Measurements from ENCODE around the gene CCDC71.

Gene CCDC71

GRCh38 chr3:49158103-49158709, 7.9 kb downstream of the CCDC71 start:
- Histone ChIP-seq H3K4me1 (ENCODE audit: control insufficient read depth, insufficient read depth, low read length, poor library complexity, severe bottlenecking) (no peaks in the 10 kb centered on the region), H3K4me3 (ENCODE audit: insufficient read depth, low read depth, low read length, poor library complexity, severe bottlenecking) (no peak overlapping the region), H3K9me3 (ENCODE audit: control insufficient read depth, low read length) (no peaks in the 10 kb centered on the region), H3K27ac (ENCODE audit: insufficient read depth, low read length, poor library complexity, severe bottlenecking) (no peak overlapping the region), H3K27me3 (replicated peaks; ENCODE audit: control insufficient read depth, insufficient read depth, low read length, poor library complexity, severe bottlenecking) (no peaks in the 10 kb centered on the region), H3K36me3 (ENCODE audit: control insufficient read depth, insufficient read depth, low read length) (peaks cover 9% of the 10 kb centered on the region)
- peak; percentile 32 to 47 (median 43) for DNase-seq

- no peak for DNase-seq
- Histone ChIP-seq H3K36me3 (ENCODE audit: control insufficient read depth, insufficient read depth, low read length) (peaks cover 5% of the 10 kb centered on the region), H3K27ac (ENCODE audit: insufficient read depth, low read length, poor library complexity, severe bottlenecking) (no peak overlapping the region), H3K27me3 (replicated peaks; ENCODE audit: control insufficient read depth, insufficient read depth, low read length, poor library complexity, severe bottlenecking) (no peaks in the 10 kb centered on the region), H3K9me3 (ENCODE audit: control insufficient read depth, low read length) (no peaks in the 10 kb centered on the region), H3K4me1 (ENCODE audit: control insufficient read depth, insufficient read depth, low read length, poor library complexity, severe bottlenecking) (no peaks in the 10 kb centered on the region), H3K4me3 (ENCODE audit: insufficient read depth, low read depth, low read length, poor library complexity, severe bottlenecking) (no peak overlapping the region)
Measured at GRCh38 chr3:49157289-49157688, 8.8 kb downstream of the CCDC71 start.

- no peak for DNase-seq
- Histone ChIP-seq H3K4me1 (ENCODE audit: control insufficient read depth, insufficient read depth, low read length, poor library complexity, severe bottlenecking) (no peaks in the 10 kb centered on the region), H3K27me3 (replicated peaks; ENCODE audit: control insufficient read depth, insufficient read depth, low read length, poor library complexity, severe bottlenecking) (no peaks in the 10 kb centered on the region), H3K9me3 (ENCODE audit: control insufficient read depth, low read length) (no peaks in the 10 kb centered on the region), H3K27ac (ENCODE audit: insufficient read depth, low read length, poor library complexity, severe bottlenecking) (no peak overlapping the region), H3K4me3 (ENCODE audit: insufficient read depth, low read depth, low read length, poor library complexity, severe bottlenecking) (no peak overlapping the region), H3K36me3 (ENCODE audit: control insufficient read depth, insufficient read depth, low read length) (no peaks in the 10 kb centered on the region)
Measured at GRCh38 chr3:49153349-49153912, 12.7 kb downstream of the CCDC71 start.

DNA sequence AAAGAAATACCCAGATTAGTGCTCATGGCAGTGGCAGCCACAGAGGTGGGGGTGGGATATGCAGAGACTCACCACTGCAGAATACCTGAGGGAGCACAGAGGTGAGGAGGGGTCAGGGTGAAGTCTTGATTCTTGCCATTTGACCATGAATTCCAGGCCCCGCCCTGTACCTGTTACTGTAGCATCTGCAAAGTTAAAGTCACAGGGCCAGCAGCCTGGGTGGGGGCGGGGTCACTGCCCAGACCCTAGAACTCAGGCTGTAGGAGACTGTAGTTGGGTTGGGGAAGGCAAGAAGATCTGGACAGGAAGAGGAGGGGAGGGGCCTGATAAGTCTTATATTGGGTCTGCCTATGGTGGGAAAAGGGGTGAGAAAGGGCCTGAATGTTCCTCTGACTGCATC, 14.5 kb downstream of the CCDC71 start:
- H3K36me3 ChIP-seq (ENCODE audit: control insufficient read depth, insufficient read depth, low read length), result no peaks in the 10 kb centered on the region
- no peak overlapping the region for H3K4me3 ChIP-seq (ENCODE audit: insufficient read depth, low read depth, low read length, poor library complexity, severe bottlenecking)
- no peak for DNase-seq
- no peaks in the 10 kb centered on the region for H3K4me1 ChIP-seq (ENCODE audit: control insufficient read depth, insufficient read depth, low read length, poor library complexity, severe bottlenecking)
- H3K9me3 ChIP-seq (ENCODE audit: control insufficient read depth, low read length), result no peaks in the 10 kb centered on the region
- no peak overlapping the region for H3K27ac ChIP-seq (ENCODE audit: insufficient read depth, low read length, poor library complexity, severe bottlenecking)
- no peaks in the 10 kb centered on the region for H3K27me3 ChIP-seq (replicated peaks; ENCODE audit: control insufficient read depth, insufficient read depth, low read length, poor library complexity, severe bottlenecking)

DNA sequence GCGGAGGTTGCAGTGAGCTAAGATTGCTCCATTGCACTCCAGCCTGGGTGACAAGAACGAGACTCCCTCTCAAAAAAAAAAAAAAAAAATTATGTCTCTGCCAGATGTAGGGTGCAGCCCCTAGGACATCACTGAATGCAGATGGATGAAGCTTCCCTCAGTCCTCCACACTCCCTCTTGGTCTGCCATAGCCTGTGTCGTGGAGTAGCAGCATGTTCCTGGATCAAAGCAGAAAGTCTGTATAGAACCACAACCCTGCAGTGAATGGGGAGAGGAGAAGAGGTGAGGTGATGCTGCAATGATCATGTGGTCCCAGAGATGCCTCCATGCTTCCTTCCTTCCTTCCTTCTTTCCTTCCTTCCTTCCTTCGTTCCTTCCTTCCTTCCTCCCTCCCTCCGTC, 18.0 kb downstream of the CCDC71 start:
- Histone ChIP-seq H3K4me1 (ENCODE audit: control insufficient read depth, insufficient read depth, low read length, poor library complexity, severe bottlenecking) (no peaks in the 10 kb centered on the region), H3K36me3 (ENCODE audit: control insufficient read depth, insufficient read depth, low read length) (no peaks in the 10 kb centered on the region), H3K27me3 (replicated peaks; ENCODE audit: control insufficient read depth, insufficient read depth, low read length, poor library complexity, severe bottlenecking) (no peaks in the 10 kb centered on the region), H3K9me3 (ENCODE audit: control insufficient read depth, low read length) (no peaks in the 10 kb centered on the region), H3K27ac (ENCODE audit: insufficient read depth, low read length, poor library complexity, severe bottlenecking) (no peak overlapping the region), H3K4me3 (ENCODE audit: insufficient read depth, low read depth, low read length, poor library complexity, severe bottlenecking) (no peak overlapping the region)
- no peak for DNase-seq

GRCh38 chr3:49140080-49140479, 26.1 kb downstream of the CCDC71 start:
- H3K9me3 ChIP-seq (ENCODE audit: control insufficient read depth, low read length), result no peaks in the 10 kb centered on the region
- no peak for DNase-seq
- H3K36me3 ChIP-seq (ENCODE audit: control insufficient read depth, insufficient read depth, low read length), result no peaks in the 10 kb centered on the region
- H3K4me1 ChIP-seq (ENCODE audit: control insufficient read depth, insufficient read depth, low read length, poor library complexity, severe bottlenecking), result no peaks in the 10 kb centered on the region
- H3K27me3 ChIP-seq (replicated peaks; ENCODE audit: control insufficient read depth, insufficient read depth, low read length, poor library complexity, severe bottlenecking), result no peaks in the 10 kb centered on the region
- H3K27ac ChIP-seq (ENCODE audit: insufficient read depth, low read length, poor library complexity, severe bottlenecking), result no peak overlapping the region
- no peak overlapping the region for H3K4me3 ChIP-seq (ENCODE audit: insufficient read depth, low read depth, low read length, poor library complexity, severe bottlenecking)

GRCh38 chr3:49135499-49135898, 30.6 kb downstream of the CCDC71 start:
- no peak for DNase-seq
- no peaks in the 10 kb centered on the region for H3K27me3 ChIP-seq (replicated peaks; ENCODE audit: control insufficient read depth, insufficient read depth, low read length, poor library complexity, severe bottlenecking)
- no peaks in the 10 kb centered on the region for H3K9me3 ChIP-seq (ENCODE audit: control insufficient read depth, low read length)
- no peaks in the 10 kb centered on the region for H3K4me1 ChIP-seq (ENCODE audit: control insufficient read depth, insufficient read depth, low read length, poor library complexity, severe bottlenecking)
- no peak overlapping the region for H3K4me3 ChIP-seq (ENCODE audit: insufficient read depth, low read depth, low read length, poor library complexity, severe bottlenecking)
- no peak overlapping the region for H3K27ac ChIP-seq (ENCODE audit: insufficient read depth, low read length, poor library complexity, severe bottlenecking)
- no peaks in the 10 kb centered on the region for H3K36me3 ChIP-seq (ENCODE audit: control insufficient read depth, insufficient read depth, low read length)

DNA sequence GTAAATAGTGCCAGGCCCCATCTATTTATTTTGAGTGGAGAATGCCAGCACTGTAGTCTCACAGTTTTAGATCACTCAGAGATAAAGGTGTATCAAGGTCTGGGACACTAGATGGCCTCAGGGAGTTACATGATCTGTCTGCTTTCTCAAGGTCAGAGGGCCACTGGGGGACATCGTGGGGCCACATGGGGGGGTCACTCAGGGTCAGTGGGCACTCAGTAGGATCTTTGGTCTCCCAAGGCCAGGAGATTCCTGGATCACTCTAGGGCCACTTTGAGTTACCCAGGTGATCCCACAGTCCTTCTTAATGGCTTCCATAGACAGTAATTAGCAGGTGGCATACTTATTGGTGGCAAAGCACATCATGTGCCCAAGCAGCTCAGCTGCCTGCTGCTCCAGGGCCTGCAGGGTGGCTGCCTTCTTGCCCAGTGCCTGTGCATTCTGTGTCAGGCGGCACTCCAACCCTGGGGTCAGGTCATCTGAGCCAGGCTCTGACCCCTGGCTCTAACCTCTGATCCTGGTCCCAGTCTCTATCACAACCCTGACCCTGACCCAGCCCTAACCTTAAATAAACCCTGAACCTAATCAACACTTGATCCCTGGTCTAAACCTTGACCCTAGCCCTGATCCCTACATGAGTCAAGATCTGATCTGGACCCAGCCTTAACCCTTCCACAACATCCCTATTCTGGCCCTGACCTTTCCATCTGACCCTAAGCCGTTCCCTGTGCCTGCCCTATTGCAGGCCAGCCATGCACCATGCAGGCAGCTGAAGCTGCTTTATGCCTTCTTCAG, 31.5 kb downstream of the CCDC71 start:
- Histone ChIP-seq H3K4me3 (ENCODE audit: insufficient read depth, low read depth, low read length, poor library complexity, severe bottlenecking) (no peak overlapping the region), H3K27me3 (replicated peaks; ENCODE audit: control insufficient read depth, insufficient read depth, low read length, poor library complexity, severe bottlenecking) (no peaks in the 10 kb centered on the region), H3K9me3 (ENCODE audit: control insufficient read depth, low read length) (no peaks in the 10 kb centered on the region), H3K27ac (ENCODE audit: insufficient read depth, low read length, poor library complexity, severe bottlenecking) (no peak overlapping the region), H3K4me1 (ENCODE audit: control insufficient read depth, insufficient read depth, low read length, poor library complexity, severe bottlenecking) (no peaks in the 10 kb centered on the region), H3K36me3 (ENCODE audit: control insufficient read depth, insufficient read depth, low read length) (no peaks in the 10 kb centered on the region)
- DNase-seq, result no peak

- no peaks in the 10 kb centered on the region for H3K27me3 ChIP-seq (replicated peaks; ENCODE audit: control insufficient read depth, insufficient read depth, low read length, poor library complexity, severe bottlenecking)
- no peak overlapping the region for H3K27ac ChIP-seq (ENCODE audit: insufficient read depth, low read length, poor library complexity, severe bottlenecking)
Measured at GRCh38 chr3:49133226-49133951, 32.7 kb downstream of the CCDC71 start.

More at GRCh38 chr3:49133226-49133951, 32.7 kb downstream of the CCDC71 start:
- Histone ChIP-seq H3K36me3 (ENCODE audit: control insufficient read depth, insufficient read depth, low read length) (no peaks in the 10 kb centered on the region), H3K4me3 (ENCODE audit: insufficient read depth, low read depth, low read length, poor library complexity, severe bottlenecking) (no peak overlapping the region), H3K4me1 (ENCODE audit: control insufficient read depth, insufficient read depth, low read length, poor library complexity, severe bottlenecking) (no peaks in the 10 kb centered on the region), H3K9me3 (ENCODE audit: control insufficient read depth, low read length) (no peaks in the 10 kb centered on the region)
- no peak for DNase-seq
